ENCODE data around the gene NDFIP1. TPM values are rescaled to one million over a fixed set of nuclear protein-coding genes. Genes with fewer than 3 reads are reported as not detected.

NDFIP1 gene
- total RNA-seq, 1 experiment from 2014 or later, result 37.8 TPM

DNA sequence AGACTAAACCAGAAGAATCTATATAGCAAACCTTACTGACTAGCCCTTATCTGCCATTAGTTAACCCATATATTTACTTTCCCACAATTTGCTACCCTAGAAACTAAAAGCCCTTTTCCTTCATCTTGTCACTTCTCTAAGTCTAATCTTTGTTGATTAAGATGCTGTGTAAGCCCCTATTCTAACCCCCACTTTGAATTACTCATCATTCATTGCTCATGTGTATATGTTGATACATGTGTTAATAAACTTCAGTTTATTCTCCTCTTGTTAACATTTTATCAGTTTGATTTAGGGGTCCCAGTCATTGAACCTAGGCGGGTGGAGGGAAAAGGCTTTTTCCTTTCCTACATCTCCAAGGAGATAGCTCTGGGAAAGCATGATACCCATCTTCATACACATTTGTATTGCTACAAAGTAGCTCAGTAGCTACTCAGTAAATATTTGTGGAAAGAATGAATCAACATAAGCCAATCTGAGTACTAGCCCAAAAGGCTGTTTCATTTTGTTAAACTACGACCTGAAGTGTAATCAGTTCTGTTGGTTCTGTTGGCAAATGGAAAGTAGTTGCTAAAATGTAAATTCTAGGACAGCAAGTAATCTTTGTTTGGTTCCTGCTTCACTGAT, 35.1 kb upstream of the NDFIP1 start:
- no peak for ATAC-seq
- ChIA-PET POLR2A (interaction anchor here (0.7 kb wide), 1 partner anchor 20 kb away, joined by 5 read pairs; no protein-coding TSS in a partner anchor), CTCF (no interaction called here), RAD21 (ENCODE audit: low non-redundant PET in 1 of 2, low total read pairs in 2 of 2, uncharacterized antibody in 2 of 2, unreplicated experiment in 2 of 2) (no interaction called here)
- H3K4me3 ChIP-seq (replicated peaks in 1 of 2; ENCODE audit: low read depth in 1 of 2, low read length in 2 of 2), result no peak overlapping the region
- no peaks in the 10 kb centered on the region for H3K36me3 ChIP-seq (ENCODE audit: control insufficient read depth in 1 of 2, insufficient read depth in 2 of 2, low read length in 2 of 2)
- TF ChIP-seq RAD21 (IDR thresholded peaks at IDR 0.05; ENCODE audit: low read depth), result no peak
- TF ChIP-seq ELF1 (IDR thresholded peaks at IDR 0.05; ENCODE audit: borderline replicate concordance, low read depth), result no peak
- TF ChIP-seq SRF (IDR thresholded peaks at IDR 0.05; ENCODE audit: low read depth), result no peak
- no peak for TF ChIP-seq EGR1 (IDR thresholded peaks at IDR 0.05; ENCODE audit: low read depth)
- TF ChIP-seq, protein P1, sequence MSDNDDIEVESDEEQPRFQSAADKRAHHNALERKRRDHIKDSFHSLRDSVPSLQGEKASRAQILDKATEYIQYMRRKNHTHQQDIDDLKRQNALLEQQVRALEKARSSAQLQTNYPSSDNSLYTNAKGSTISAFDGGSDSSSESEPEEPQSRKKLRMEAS (IDR thresholded peaks at IDR 0.05), result no peak
- no peak for TF ChIP-seq JUND (IDR thresholded peaks at IDR 0.05)
- no peak for TF ChIP-seq TCF7L2 (IDR thresholded peaks at IDR 0.05; ENCODE audit: borderline replicate concordance, extremely low read depth, insufficient read depth, insufficient read length)
- TF ChIP-seq ZFX (IDR thresholded peaks at IDR 0.05), result no peak
- TF ChIP-seq, protein P2, sequence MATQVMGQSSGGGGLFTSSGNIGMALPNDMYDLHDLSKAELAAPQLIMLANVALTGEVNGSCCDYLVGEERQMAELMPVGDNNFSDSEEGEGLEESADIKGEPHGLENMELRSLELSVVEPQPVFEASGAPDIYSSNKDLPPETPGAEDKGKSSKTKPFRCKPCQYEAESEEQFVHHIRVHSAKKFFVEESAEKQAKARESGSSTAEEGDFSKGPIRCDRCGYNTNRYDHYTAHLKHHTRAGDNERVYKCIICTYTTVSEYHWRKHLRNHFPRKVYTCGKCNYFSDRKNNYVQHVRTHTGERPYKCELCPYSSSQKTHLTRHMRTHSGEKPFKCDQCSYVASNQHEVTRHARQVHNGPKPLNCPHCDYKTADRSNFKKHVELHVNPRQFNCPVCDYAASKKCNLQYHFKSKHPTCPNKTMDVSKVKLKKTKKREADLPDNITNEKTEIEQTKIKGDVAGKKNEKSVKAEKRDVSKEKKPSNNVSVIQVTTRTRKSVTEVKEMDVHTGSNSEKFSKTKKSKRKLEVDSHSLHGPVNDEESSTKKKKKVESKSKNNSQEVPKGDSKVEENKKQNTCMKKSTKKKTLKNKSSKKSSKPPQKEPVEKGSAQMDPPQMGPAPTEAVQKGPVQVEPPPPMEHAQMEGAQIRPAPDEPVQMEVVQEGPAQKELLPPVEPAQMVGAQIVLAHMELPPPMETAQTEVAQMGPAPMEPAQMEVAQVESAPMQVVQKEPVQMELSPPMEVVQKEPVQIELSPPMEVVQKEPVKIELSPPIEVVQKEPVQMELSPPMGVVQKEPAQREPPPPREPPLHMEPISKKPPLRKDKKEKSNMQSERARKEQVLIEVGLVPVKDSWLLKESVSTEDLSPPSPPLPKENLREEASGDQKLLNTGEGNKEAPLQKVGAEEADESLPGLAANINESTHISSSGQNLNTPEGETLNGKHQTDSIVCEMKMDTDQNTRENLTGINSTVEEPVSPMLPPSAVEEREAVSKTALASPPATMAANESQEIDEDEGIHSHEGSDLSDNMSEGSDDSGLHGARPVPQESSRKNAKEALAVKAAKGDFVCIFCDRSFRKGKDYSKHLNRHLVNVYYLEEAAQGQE (IDR thresholded peaks at IDR 0.05; ENCODE audit: low read depth), result no peak
- no peak for TF ChIP-seq EZH2 (IDR thresholded peaks at IDR 0.05)
- no peak overlapping the region for H3K9ac ChIP-seq (ENCODE audit: low read length)
- peaks cover 6 to 7% of the 10 kb centered on the region in 2 experiments for H3K4me1 ChIP-seq (ENCODE audit: control insufficient read depth in 1 of 2, insufficient read depth in 2 of 2, low read length in 2 of 2)
- H3K27ac ChIP-seq (ENCODE audit: low read depth, low read length), result no peak overlapping the region
- no peaks in the 10 kb centered on the region for H3K9me2 ChIP-seq (ENCODE audit: insufficient read depth)
- H2AFZ ChIP-seq (ENCODE audit: low read depth, low read length, poor library complexity, severe bottlenecking), result no peak overlapping the region
- no peaks in the 10 kb centered on the region for H3K9me3 ChIP-seq (ENCODE audit: control insufficient read depth in 1 of 2, insufficient read depth in 1 of 2, low read depth in 1 of 2, low read length in 2 of 2)
- no peak overlapping the region for H3K4me2 ChIP-seq (ENCODE audit: low read length)
- DNase-seq (ENCODE audit: low read depth, low spot score), result no peak
- H4K20me1 ChIP-seq (ENCODE audit: insufficient read depth), result no peaks in the 10 kb centered on the region
- intact Hi-C loops (cut with micrococcal nuclease), result no loop called here
- no peaks in the 10 kb centered on the region for H3K27me3 ChIP-seq (ENCODE audit: insufficient read depth, low read length)
- no TSS peak for BruUV-seq (replicated peaks)
- no peaks in the 10 kb centered on the region for H3K79me2 ChIP-seq (ENCODE audit: insufficient read depth, low read length)

Data from HCT116 (cell line).